Upper lobe of left lung (tissue), 4 donors: Measurements from ENCODE around the gene RER1.

ENCODE experiments used
- CTCF ChIP-seq, 6 experiments: fragments of 450-650 bp in 4 of 6; fragments of 200-600 bp in 2 of 6; sonication (generic) in 2 of 6; IDR thresholded peaks; one replicate each; pipeline ENCODE4 v1.5.1; 2016 to 2019; ENCODE audit warnings: antibody characterized with exemption in 6 of 6
- POLR2AphosphoS5 ChIP-seq, 2 donors: sonication (generic); formaldehyde crosslinking; IDR thresholded peaks; one replicate each; pipeline ENCODE4 v1.5.1; 2017; ENCODE audit warnings: antibody characterized with exemption in 2 of 2

GRCh38 chr1:2354511-2355372 lies 36.9 kb upstream of the RER1 start:
- TF ChIP-seq CTCF (IDR thresholded peaks at IDR 0.05) (no peak), POLR2AphosphoS5 (IDR thresholded peaks at IDR 0.05) (no peak)
